H1 (cell line): Measurements from ENCODE around the gene DENND4C. TPM values are rescaled to one million over a fixed set of nuclear protein-coding genes. Genes with fewer than 3 reads are reported as not detected.

Experiments used
- CBX5 ChIP-seq: fragments of 300-800, 300-1000 bp; sonication (generic); IDR thresholded peaks from 2 replicates; pipeline ENCODE4 v1.7.1; 2016; ENCODE audit warnings: antibody characterized with exemption, low read length, low read depth
- HDAC2 ChIP-seq, 2 experiments: fragments of 300-600 bp in 1 of 2; sonication (generic) in 1 of 2; IDR thresholded peaks; 2 replicates each; pipeline ENCODE4 v1.6.1; 2011 to 2012; ENCODE audit warnings: low read depth in 2 of 2, low read length in 2 of 2, mild to moderate bottlenecking in 2 of 2, moderate library complexity in 2 of 2, borderline replicate concordance in 1 of 2, inconsistent platforms in 1 of 2
- MAFK ChIP-seq: IDR thresholded peaks from 2 replicates; pipeline ENCODE4 v1.6.1; 2012; ENCODE audit warnings: low read depth, mild to moderate bottlenecking, improper control_type of control experiment, low read length
- RBBP5 ChIP-seq: IDR thresholded peaks from 2 replicates; pipeline ENCODE4 v1.7.1; 2012; ENCODE audit warnings: low read depth, mild to moderate bottlenecking, inconsistent platforms, low read length, moderate library complexity, borderline replicate concordance
- SIRT6 ChIP-seq: IDR thresholded peaks from one replicate; pipeline ENCODE4 v1.7.1; 2012; ENCODE audit warnings: low read length, inconsistent platforms
- SP1 ChIP-seq: IDR thresholded peaks from 2 replicates; pipeline ENCODE4 v1.6.1; 2011; ENCODE audit warnings: low read depth, low read length
- SRF ChIP-seq: IDR thresholded peaks from 2 replicates; pipeline ENCODE4 v1.6.1; 2011; ENCODE audit warnings: mild to moderate bottlenecking, low read depth, low read length, moderate library complexity
- polyA plus RNA-seq, 7 experiments: library from polyadenylated mRNA; depleted of rRNA in 3 of 7; stranded (reverse) in 5 of 7; unstranded in 2 of 7; fragments of >200 nt in 5 of 7; fragments of 200-250 nt in 2 of 7; gene quantifications; 1 replicate in 5 of 7; 2 replicates in 1 of 7; 4 replicates in 1 of 7; pipeline versions ENCODE4 v1.2.1 to v1.2.3, GENCODE V29; 2011 to 2013; ENCODE audit warnings: missing spikeins in 2 of 7, mixed read lengths in 2 of 7
- total RNA-seq: library from RNA; stranded (reverse); fragmentation: NEBNext Ultra II Directional; extraction: Animal tissue kit (Norgen Biotek cat#: 25700); gene quantifications from 2 replicates; pipeline ENCODE4 v1.2.1, GENCODE V29; 2021
- TF ChIP-seq, protein P1 (sequence below): IDR thresholded peaks from 2 replicates; pipeline ENCODE4 v1.6.1; 2012; ENCODE audit warnings: low read length, inconsistent platforms
- TF ChIP-seq, protein P2 (sequence below): IDR thresholded peaks from 2 replicates; pipeline ENCODE4 v1.6.1; 2012; ENCODE audit warnings: inconsistent platforms

DENND4C gene
- total and polyA plus RNA-seq, 2 of the 8 experiments (the other 6 are each of a cell fraction or from before 2014, with no cell fraction given): 6.9 to 18.9 TPM

DNA sequence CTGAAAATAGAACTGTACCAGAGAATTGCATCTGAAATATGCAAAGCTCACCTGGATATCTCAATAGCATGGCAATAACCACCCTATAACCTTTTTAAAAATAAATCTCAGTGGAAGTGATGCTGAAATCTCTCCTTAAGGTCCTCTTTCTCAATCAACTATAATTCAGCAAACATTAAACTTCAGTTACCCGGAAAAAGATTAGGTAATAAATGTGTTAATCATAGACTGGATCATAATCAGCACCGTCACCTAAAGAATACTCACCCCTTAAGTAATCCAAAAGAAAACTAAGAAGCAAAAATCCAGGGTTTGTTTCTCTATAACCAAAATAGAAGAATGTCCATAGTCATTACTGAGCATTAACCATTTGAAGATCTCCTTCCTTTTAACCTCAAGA, 44.3 kb upstream of the DENND4C start (continued):
- TF ChIP-seq, protein P1, sequence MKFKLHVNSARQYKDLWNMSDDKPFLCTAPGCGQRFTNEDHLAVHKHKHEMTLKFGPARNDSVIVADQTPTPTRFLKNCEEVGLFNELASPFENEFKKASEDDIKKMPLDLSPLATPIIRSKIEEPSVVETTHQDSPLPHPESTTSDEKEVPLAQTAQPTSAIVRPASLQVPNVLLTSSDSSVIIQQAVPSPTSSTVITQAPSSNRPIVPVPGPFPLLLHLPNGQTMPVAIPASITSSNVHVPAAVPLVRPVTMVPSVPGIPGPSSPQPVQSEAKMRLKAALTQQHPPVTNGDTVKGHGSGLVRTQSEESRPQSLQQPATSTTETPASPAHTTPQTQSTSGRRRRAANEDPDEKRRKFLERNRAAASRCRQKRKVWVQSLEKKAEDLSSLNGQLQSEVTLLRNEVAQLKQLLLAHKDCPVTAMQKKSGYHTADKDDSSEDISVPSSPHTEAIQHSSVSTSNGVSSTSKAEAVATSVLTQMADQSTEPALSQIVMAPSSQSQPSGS: no peak
- TF ChIP-seq SIRT6 (no peak), SP1 (no peak), SRF (no peak), MAFK (no peak), CBX5 (no peak), HDAC2 (IDR thresholded peaks at IDR 0.05; ENCODE audit: borderline replicate concordance in 1 of 2, low read depth in 2 of 2, low read length in 2 of 2) (no peak), RBBP5 (no peak)
- TF ChIP-seq, protein P2, sequence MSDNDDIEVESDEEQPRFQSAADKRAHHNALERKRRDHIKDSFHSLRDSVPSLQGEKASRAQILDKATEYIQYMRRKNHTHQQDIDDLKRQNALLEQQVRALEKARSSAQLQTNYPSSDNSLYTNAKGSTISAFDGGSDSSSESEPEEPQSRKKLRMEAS: no peak
